GM19023 (cell line): ENCODE data around the gene PHF21A.

Source experiments
- ATAC-seq: cut with Tn5 transposase; IDR thresholded peaks from one replicate; pipeline ENCODE4 v1.9.1; 2021; ENCODE audit warnings: mild to moderate bottlenecking, moderate library complexity; ENCODE audit not compliant: unreplicated experiment

Gene PHF21A

DNA sequence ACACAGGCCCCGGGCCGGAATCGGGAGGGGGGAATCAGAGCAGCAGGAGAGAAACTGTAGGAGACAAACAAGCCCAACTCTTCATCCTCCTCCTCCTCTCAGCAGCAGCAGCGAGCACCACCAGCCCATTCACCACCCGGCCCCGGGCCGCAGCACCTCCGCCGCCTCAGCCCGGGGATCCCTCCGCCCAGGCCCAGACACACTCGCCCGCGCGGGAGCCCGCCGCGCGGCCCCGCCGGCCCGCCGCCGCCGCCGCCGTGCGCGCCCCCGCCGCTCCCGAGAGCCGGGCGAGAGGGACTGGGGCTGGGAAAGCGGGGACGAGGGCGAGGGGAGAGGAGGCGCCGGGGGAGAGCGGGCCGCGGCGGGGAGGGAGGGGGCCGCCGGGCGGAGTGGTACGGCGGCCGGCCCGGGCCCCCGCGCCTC is at the start of gene PHF21A:
Gene PHF21A (minus strand): TSS at position 154 of the 423 bp plus-strand sequence. CDS start 37,235 bp downstream, outside the sequence.
- ATAC-seq: peak; percentile 46

DNA sequence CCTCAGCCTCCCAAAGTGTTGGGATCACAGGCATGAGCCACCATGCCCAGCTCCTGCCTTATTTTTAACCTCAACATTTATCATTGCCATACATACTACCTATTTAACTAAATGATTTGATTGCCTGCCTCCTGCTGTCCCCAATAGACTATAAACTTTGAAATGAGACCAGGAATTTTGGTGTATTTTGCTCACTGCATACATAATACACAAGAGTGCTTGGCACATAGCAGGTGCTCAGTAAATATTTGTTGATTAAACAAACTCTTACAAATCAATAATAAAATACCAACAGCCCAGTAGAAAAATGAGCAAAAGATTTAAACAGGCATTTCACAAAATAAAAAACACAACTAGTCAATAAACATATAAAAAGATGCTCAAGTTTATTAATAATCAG is 49.5 kb upstream of the PHF21A start:
- ATAC-seq: no peak

DNA sequence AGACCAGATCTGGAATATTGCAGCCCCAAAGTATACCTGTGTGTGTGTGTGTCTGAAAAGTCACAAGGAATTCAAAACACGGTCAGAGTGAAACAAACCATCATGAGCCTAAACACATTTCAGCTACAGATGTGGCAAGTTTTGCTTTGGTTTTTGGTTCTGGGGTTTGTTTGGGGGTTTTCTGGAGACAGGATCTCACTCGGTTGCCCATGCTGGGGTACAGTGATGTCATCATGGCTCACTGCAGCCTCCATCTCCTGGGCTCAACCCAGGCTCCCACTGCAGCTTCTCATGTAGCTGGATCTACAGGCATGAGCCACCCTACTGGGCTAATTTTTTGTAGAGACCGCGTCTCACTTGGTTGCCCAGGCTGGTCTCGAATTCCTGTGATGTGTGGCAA is 41.4 kb upstream of the PHF21A start:
- no peak for ATAC-seq

DNA sequence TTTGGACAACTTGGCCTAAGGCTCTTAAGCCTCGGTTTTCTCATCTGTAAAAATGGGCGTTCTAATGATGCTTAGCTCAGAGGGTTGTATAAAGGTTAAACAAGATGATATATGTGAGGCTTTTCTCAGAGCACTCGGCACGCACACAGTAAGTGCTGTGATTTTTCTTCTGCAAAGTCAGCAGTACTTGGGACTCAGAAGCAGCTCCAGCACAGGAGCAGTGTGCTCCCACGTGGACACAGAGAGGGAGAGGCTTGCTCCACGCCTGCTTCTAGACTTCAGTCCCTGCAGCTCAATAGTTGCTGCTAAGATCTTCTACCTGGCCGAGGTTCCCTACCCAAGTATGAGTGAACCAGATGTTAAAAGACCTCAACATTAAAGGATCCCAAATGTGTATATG is 39.9 kb upstream of the PHF21A start:
- ATAC-seq: no peak

DNA sequence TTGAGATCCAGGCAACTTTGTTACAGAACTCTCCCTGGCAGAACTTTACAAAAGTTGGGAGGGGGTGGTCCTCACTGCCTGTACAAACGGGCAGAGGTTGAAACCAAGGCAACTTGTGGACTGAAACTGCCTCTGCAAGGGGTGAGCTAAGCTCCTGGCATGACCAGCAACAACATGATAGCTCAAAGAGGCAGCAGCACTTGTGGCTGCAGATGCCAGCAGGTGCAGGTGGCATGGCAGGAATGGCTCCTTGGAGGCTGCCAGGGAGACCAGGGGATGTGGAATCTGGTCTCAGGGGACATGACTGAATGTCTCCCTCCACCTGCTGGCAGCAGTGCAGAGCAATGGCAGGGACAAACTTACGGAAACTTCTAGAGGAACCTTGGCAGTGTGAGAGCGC is 38.8 kb upstream of the PHF21A start:
- ATAC-seq: no peak

DNA sequence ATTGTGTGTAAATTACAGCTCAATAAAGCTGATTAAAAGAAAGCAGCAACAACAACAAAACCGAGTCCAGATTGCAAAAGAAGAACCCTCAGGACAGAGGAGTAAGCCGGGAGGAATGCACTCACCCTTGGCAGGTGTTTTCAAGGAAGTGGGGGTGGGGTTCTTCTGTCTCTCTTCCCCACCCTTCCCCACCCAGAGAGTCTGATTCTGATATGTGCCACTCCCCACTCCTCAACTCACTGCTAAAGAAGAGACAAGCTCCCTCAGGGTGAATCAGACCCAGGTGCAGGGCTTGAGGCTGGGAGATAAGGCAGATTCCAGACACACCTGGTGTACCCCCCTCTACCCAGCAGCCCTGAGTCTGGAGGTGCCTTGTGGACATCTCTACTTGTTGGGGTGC is 38.4 kb upstream of the PHF21A start:
- no peak for ATAC-seq

DNA sequence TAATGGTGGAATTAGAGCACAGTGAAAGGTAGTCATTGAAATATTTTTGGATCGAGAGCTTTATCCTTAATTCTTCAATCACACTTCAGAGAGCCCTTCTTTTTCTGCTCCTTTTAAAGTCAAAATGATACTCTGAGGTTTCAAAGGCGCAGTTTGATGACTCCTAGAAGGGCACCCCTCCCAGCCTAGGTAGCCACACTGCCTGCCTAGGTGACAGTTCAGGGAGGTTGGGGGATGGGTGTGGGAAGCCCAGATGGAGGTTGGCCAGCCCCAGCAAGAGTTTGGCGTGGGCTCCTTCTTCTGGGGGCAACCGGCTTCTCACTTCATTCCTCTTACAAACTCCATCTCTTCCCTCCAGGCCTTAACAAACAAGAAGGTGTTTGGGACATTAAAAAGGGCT is 28.6 kb upstream of the PHF21A start:
- no peak for ATAC-seq

DNA sequence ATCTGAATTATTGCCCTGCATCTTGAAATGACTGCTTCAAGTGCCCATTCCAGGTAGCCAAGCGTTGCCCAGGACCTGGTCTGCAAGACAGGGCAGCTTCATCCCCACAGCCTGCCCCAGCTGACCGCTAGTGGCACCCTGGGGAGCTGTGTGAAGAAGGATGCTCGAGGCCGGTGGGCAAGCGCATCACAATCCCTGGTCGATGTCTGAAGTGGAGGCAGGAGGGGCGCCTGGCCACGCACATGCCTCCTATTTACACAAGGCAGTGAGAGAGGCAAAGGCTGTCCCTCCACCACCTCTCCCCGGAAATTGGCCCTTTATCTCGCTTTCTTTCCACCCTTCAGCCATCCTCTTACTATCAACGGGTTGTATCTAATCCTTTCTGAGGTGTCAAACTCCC is 28.1 kb upstream of the PHF21A start:
- no peak for ATAC-seq

DNA sequence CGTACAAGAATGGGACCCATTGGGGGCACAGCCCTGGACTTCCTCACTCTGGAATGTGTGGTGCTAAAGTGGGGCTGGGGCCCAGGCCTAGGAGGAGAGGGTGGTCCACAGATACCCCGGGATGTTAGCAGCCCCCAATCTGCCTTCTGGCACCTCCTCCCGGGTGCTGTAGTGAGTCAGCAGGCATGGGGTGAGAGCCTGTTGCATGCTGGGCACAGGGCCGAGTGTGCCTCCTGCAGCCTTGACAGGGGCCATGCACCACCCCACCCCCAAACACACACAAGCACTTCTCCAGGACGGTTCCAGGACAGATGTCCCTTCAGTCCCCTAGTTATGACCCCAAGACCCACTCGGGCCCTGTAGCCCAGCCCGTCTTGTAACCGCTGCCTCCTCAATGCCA is 23.5 kb upstream of the PHF21A start:
- ATAC-seq: no peak

DNA sequence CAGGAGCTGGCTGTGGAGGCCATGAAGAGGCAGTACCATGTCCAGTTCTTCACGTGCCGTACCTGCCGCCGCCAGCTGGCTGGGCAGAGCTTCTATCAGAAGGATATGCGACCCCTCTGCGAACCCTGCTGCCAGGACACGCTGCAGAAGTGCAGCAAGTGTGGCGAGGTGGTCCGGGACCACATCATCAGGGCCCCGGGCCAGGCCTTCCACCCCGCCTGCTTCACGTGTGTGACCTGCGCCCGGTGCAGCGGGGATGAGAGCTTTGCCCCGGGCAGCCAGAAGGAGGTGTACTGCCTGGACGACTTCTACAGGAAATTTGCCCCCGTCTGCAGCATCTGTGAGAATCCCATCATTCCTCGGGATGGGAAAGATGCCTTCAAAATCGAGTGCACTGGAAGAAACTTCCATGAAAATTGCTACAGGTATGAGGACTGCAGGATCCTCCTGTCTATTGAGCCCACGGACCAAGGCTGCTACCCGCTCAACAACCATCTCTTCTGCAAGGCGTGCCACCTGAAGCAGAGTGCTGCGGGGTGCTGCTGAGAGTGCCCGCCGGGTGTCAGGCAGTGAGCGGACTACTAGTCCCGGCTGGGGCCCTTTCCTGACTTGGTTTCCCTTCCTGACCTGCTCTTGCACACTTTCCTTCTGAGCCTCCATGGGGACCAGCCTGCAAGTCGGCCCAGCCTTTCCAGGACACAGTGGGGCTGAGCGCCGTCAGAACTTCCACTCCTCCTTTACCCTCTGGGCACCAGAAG is 22.0 kb upstream of the PHF21A start:
- no peak for ATAC-seq

DNA sequence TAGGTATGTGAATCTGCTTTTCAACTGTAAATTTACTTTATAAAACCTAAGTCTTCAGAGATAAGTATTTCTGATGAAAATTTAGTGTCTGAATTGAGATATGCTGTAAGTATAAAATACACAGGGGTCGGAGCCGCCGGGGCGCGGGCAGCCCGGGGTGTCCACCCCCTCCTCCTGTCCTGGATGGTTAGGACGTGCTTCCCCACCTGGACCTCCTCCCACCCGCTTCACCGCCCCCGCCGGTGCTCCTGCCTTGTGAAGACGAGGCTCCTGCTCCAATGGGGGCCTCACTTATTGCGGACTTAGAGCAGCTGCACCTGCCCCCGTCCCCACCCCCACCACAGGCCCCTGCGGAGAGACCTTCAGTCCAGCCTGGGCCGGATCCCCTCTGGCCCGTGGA is 21.3 kb upstream of the PHF21A start:
- no peak for ATAC-seq

DNA sequence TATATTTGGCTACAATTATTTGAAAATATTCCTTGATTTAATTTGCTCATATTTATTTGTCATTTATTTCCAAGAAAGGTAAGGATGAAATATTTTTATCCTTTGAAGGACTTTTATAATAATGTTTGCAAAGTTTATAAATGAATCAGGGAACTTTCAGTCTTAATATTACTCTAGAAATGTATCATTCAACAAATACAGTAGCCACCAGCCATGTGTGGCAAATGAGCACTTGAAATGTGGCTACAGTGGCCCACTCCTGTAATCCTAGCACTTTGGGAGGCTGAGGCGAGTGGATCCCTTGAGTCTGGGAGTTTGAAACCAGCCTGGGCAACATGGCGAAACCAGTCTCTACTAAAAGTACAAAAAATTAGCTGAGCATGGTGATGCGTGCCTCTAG is 20.3 kb upstream of the PHF21A start:
- ATAC-seq: no peak

DNA sequence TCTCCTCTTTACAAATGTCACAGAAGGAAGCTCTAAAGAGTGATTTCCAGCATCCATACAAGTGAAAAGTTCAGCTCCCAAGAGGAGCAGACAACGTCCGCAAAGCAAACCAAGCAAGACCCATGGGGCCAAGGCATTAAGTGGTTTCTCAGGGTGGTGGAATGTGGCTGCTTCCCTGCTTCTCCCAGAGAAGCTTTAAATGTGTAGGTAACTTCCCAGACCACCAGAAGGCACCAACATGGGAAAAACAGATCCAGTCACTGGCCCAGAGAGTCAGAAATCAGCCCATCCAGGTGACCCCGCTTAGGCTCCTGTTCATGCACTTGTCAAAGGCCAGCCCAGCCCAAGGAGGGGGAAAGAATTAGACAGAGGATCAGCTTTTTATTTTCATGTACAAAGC is 13.3 kb upstream of the PHF21A start:
- ATAC-seq: no peak

DNA sequence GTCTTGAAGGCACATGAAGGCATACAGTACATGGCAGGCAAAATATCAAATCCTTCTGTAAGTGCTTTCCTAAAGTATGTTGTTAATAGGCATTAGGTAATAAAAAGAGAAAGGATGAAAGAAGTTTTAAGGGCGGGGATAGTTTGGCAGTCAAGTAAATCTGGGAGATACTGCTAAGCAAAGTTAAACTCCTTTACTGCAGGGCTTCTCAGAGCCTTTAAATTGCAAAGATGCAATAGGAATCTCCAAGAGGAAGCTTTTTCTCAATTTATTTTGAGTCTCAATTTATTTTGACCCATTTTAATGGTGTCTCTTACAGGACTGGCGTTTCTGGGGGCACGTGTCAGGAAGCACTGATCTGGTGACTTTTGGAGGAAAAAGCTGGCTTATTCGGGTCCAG is 12.8 kb upstream of the PHF21A start:
- no peak for ATAC-seq

DNA sequence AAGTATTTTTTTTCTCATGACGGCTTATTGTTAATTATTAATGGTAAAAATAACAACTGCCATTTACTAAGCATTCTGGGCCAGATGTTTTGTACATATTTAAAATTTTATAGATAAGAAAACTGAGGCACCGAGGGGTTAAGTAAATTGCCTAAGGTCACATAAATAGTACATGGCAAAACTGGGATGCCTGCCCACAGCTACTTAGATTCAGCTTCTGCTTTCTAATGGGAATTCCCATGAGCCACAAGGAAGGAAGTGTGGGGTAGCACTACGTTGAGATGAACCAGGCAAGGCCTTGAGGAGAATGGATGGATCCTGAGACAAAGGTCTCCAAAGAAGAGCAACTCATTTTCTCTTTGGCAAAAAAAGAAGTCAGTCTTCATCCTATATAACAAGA is 11.9 kb upstream of the PHF21A start:
- ATAC-seq: no peak

DNA sequence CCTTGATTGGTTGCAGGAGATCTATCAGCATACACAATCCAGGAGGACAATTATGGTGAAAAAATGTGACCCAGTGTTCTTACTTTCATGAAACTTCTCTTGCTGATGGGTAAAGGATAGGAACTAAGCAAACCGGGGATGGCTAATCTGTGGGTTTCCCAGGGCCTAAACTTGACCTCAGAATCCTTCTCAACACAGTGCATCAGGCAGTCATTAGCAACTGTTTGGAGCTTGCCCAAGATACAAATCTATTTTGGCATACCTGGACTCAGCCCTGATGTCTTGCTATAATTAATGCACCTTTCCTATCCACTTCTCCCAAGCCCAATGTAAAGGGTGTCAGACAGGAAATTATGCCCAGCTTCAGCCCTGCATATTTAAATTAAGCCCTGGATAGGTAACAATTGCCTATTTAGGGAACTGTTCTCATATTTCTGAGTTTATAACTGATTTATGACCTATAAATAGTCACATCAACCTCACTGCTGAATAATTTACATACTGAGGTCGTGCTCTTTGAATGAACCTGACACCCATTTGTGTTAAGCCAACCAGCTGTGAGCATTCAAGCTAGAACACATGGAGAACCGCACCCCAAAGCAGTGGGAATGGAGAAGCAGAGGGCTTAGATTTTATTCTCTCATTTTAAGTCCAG is 9.2 kb upstream of the PHF21A start:
- no peak for ATAC-seq

DNA sequence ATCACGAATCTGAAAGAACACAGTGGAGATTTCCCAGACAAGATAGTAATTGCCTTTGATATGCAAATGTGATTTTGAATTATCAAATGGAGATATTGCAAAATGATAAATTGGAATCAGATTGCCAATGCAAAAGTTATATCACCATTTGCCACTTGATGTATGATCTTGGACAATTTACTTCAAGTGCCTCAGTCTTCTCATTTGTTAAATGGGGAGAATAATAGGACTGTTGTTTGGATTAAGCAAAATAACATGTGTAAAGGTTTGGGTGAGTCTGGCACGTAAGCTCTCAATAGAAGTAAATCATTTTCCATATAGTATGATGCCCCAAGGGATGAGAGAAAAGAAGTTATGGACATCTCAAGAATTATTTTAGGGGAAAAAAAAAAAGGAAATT is 7.9 kb upstream of the PHF21A start:
- ATAC-seq: no peak

DNA sequence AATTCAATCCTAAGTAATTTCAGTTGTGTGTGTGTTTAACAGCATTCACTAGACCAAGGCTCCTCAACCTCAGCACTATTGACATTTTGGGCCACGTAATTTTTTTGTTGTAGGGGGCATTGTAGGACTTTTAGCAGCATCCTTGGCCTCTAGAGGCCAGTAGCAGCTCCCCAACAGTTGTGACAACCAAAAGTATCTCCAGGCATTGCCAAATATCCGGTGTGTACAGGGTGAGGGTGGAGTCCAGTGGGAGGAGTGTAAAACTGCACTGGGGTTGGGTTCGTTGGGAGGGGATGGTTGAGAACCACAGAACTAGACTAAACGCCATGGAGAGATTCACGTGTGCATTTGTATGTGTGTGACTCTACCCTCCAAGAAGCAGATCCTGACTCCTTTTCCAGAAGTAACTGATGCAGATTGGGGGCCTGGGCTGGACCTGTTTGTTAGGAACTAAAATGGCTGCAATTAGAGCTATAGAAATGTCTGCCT is 5.9 kb upstream of the PHF21A start:
- peak; percentile 67 for ATAC-seq

DNA sequence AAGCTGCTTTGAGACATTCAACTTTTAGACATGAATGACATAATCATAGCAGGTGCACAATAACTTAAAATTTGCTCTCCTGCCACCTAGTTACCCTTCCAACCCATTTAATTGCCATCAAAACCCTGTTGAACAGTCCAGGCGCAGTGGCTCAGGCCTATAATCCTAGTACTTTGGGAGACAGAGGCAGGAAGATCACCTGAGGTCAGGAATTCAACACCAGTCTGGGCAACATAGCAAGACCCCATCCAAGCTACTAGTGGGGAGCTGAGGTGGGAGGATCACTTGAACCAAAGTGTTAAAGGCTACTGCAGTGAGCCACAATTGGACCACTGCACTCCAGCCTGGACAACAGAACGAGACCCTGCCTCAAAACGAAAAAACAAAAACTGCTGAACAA is 4.0 kb upstream of the PHF21A start:
- no peak for ATAC-seq

DNA sequence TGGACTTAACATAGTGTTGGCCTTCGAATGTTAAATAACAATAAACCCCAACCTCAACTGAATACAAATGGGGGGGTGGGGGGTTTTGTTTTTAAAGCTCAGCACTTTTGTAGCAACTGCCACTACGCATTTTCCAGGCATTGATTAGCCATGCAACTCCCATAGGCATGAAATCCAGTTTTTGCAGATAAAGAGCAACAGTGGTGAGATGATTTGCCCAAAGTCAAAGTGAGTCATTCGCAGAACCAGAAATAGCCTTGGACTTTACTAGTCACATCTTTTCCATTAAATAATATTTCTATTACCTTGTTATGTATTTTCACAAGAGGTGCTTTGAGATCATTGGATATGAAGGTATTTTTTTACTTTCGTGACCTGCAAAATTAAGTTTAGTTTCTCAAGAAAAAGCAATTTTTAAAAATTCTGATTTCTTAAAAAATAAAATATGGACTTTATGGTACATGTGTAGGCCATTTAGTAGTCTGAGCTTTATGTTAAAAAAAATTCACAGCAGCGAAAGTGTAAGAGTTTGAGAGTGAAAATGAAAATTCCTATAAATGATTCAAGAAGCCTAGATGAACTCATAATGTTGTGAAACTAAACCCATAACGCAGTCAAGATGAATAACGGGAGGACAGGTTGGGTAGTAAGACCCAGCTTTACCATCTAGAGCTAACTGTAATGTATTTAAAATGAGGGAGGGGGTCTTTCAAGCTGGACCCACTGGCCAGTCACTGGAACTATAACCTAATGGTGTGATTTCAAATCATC is 1.9 kb upstream of the PHF21A start:
- ATAC-seq: no peak

DNA sequence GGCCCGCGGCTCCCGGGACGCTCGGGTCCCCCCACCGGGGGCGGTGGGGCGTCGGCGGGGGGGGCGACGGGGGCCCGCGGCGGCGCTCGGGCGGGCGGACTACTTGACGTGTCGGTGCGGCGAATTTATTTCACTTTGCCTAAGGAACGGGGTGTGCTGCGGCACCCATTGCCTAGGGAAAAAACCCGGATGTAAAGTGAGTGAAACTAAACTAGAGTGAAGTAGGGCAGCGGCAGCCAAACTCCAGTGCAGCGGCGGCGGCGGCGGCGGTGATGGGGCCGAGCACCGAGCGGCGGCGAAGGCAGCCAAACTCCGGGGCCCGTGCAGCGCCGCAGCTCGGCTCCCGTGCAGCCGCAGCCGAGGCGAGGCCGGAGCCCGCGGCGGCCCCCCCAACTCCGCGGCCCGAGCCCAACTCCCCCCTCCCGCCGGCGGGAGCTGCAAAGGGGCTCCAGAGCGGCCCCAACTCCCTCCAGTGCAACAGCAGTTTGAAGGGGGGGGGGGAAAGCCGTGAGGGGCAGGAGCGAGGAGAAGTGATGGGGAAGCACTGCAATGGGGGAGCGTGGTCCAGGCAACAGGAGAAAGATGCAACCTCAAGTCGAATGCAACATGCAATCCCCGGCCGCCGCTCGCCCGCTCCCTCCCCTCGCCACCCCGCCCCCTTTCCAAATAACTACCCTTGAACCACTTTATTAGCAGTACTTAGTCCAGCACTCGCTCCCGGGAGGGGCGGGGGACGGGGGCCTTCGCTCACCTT is 647 bp upstream of the PHF21A start:
- ATAC-seq: peak; percentile 46
